B cell (primary cell): ENCODE results near the gene OR51B2. TPM values are rescaled to one million over a fixed set of nuclear protein-coding genes. Genes with fewer than 3 reads are reported as not detected.

ENCODE experiments used
- ATAC-seq: fragments of 200-7000 bp; cut with Tn5 transposase; one replicate; pipeline ENCODE4 v1.10.0; 2021; ENCODE audit warnings: low read depth, mild to moderate bottlenecking, moderate number of reproducible peaks, moderate library complexity
- CTCF ChIA-PET: fragments of 350-600 bp; sonication (Branson Sonifier 250); formaldehyde crosslinking; loops from one replicate; lab custom pipeline; 2021; ENCODE audit warnings: antibody characterized with exemption, inconsistent platforms; lab: Charles Lee
- POLR2A ChIA-PET: fragments of 350-600 bp; sonication (Branson Sonifier 250); formaldehyde crosslinking; loops from one replicate; lab custom pipeline; 2021; ENCODE audit warnings: antibody characterized with exemption; lab: Charles Lee
- DNase-seq: peaks from one replicate; pipeline ENCODE4 v3.0.0; 2013
- H2AFZ ChIP-seq: 2 replicates; pipeline ENCODE4 v1.6.1; 2012; ENCODE audit warnings: mild to moderate bottlenecking, low read depth, low read length; ENCODE audit not compliant: insufficient read depth, poor library complexity, severe bottlenecking
- H3K27ac ChIP-seq, 2 donors: 1 replicate in 1 of 2; 2 replicates in 1 of 2; pipeline ENCODE4 v1.5.1; 2012 to 2013; ENCODE audit warnings: low read length in 2 of 2, mild to moderate bottlenecking in 2 of 2, moderate library complexity in 1 of 2
- H3K27me3 ChIP-seq, 4 experiments: fragments of 200-600 bp in 1 of 4; sonication (generic) in 1 of 4; replicated peaks in 1 of 4; 1 replicate in 2 of 4; 2 replicates in 2 of 4; pipeline versions ENCODE4 v1.6.1 to v1.7.0; 2013 to 2016; ENCODE audit warnings: low read length in 3 of 4, mild to moderate bottlenecking in 2 of 4, mixed read lengths in 1 of 4, moderate library complexity in 1 of 4; ENCODE audit not compliant: insufficient read depth in 4 of 4, control insufficient read depth in 3 of 4; ENCODE audit errors: control extremely low read depth in 1 of 4
- H3K36me3 ChIP-seq, 2 experiments: replicated peaks in 1 of 2; 1 replicate in 1 of 2; 2 replicates in 1 of 2; pipeline versions ENCODE4 v1.6.1 to v1.7.1; 2013; ENCODE audit warnings: low read length in 1 of 2; ENCODE audit not compliant: insufficient read depth in 2 of 2, control insufficient read depth in 1 of 2; ENCODE audit errors: control extremely low read depth in 1 of 2, extremely low read depth in 1 of 2
- H3K4me1 ChIP-seq, 2 donors: fragments of 200-600 bp in 1 of 2; sonication (generic) in 1 of 2; 1 replicate in 1 of 2; 2 replicates in 1 of 2; pipeline versions ENCODE4 v1.5.1 to v1.6.1; 2013 to 2017; ENCODE audit warnings: low read length in 2 of 2; ENCODE audit not compliant: control insufficient read depth in 2 of 2, insufficient read depth in 2 of 2
- H3K4me2 ChIP-seq: replicated peaks from 2 replicates; pipeline ENCODE3; 2012; ENCODE audit warnings: mild to moderate bottlenecking, low read depth, low read length; ENCODE audit not compliant: poor library complexity, severe bottlenecking
- H3K4me3 ChIP-seq, 5 experiments: fragments of 200-600 bp in 1 of 5; sonication (generic) in 1 of 5; 1 replicate in 3 of 5; 2 replicates in 2 of 5; pipeline versions ENCODE4 v1.5.1 to v1.7.0; 2011 to 2016; ENCODE audit warnings: low read length in 4 of 5, mild to moderate bottlenecking in 4 of 5, low read depth in 2 of 5, control low read depth in 1 of 5, moderate library complexity in 1 of 5; ENCODE audit not compliant: insufficient read depth in 1 of 5; ENCODE audit errors: control extremely low read depth in 1 of 5, extremely low read depth in 1 of 5
- H3K79me2 ChIP-seq: fragments of 200-600 bp; sonication (generic); one replicate; pipeline ENCODE4 v1.6.0; 2016; ENCODE audit warnings: low read length; ENCODE audit not compliant: control insufficient read depth, insufficient read depth
- H3K9ac ChIP-seq: fragments of 200-600 bp; sonication (generic); 2 replicates; pipeline ENCODE4 v1.6.1; 2017; ENCODE audit warnings: mild to moderate bottlenecking, low read length, moderate library complexity
- H3K9me3 ChIP-seq, 3 donors: one replicate each; pipeline versions ENCODE4 v1.6.1 to v1.7.1; 2013; ENCODE audit warnings: low read length in 2 of 3; ENCODE audit not compliant: control insufficient read depth in 2 of 3, insufficient read depth in 1 of 3; ENCODE audit errors: control extremely low read depth in 1 of 3
- H4K20me1 ChIP-seq: 2 replicates; pipeline ENCODE4 v1.6.0; 2012; ENCODE audit warnings: mild to moderate bottlenecking, low read length; ENCODE audit not compliant: insufficient read depth, control insufficient read depth, poor library complexity, severe bottlenecking
- H3K27ac Mint-ChIP-seq: one replicate; pipeline ENCODE4 v1.8.0; 2021; ENCODE audit warnings: mixed read lengths
- H3K27me3 Mint-ChIP-seq: one replicate; pipeline ENCODE4 v1.8.0; 2021; ENCODE audit warnings: mixed read lengths
- H3K4me1 Mint-ChIP-seq: one replicate; pipeline ENCODE4 v1.8.0; 2021; ENCODE audit warnings: mixed read lengths
- H3K4me3 Mint-ChIP-seq: one replicate; pipeline ENCODE4 v1.8.0; 2021; ENCODE audit warnings: mixed read lengths
- H3K9me3 Mint-ChIP-seq: one replicate; pipeline ENCODE4 v1.8.0; 2022; ENCODE audit warnings: mixed read lengths; ENCODE audit not compliant: insufficient read depth
- CTCF ChIP-seq: fragments of 200-600 bp; IDR thresholded peaks from one replicate; pipeline ENCODE4 v1.8.0; 2022; ENCODE audit warnings: antibody characterized with exemption, mild to moderate bottlenecking
- EZH2 ChIP-seq: IDR thresholded peaks from 2 replicates; pipeline ENCODE4 v1.6.1; 2012; ENCODE audit warnings: borderline replicate concordance, low read depth, mild to moderate bottlenecking, moderate library complexity, low read length; ENCODE audit not compliant: insufficient read depth, poor library complexity, severe bottlenecking
- WGBS: methylation state at CpG from one replicate; pipeline ENCODE4 v1.1.5; 2013; ENCODE audit warnings: missing lambda C conversion rate; ENCODE audit not compliant: insufficient coverage; 5-methylcytosine and 5-hydroxymethylcytosine counted together
- intact Hi-C: fragments of 100-400 bp; cut with micrococcal nuclease; formaldehyde crosslinking; loops from one replicate; pipeline ENCODE4 v1.10.0; 2022
- polyA plus RNA-seq: library from polyadenylated mRNA; depleted of rRNA; stranded (reverse); fragments of >200 nt; gene quantifications from 2 replicates; pipeline ENCODE4 v1.2.3, GENCODE V29; 2012
- total RNA-seq, 2 donors: library from RNA; stranded (reverse); fragments of 120-200 nt in 1 of 2; gene quantifications; 1 replicate in 1 of 2; 2 replicates in 1 of 2; pipeline versions ENCODE4 v1.2.3 to v1.2.4, GENCODE V29; 2013 to 2022

The OR51B2 gene
- total and polyA plus RNA-seq, 2 donors (not counting 1 experiment from before 2014, with no cell fraction given), result not detected

- H3K27ac Mint-ChIP-seq, result no peak overlapping the region
- Histone ChIP-seq H2AFZ (no peak overlapping the region), H3K9ac (no peak overlapping the region), H3K4me3 (no peak overlapping the region), H3K4me1 (no peaks in the 10 kb centered on the region), H3K27me3 (no peaks in the 10 kb centered on the region), H3K9me3 (no peaks in the 10 kb centered on the region), H3K36me3 (no peaks in the 10 kb centered on the region), H4K20me1 (no peaks in the 10 kb centered on the region), H3K4me2 (no peak overlapping the region), H3K79me2 (no peaks in the 10 kb centered on the region), H3K27ac (no peak overlapping the region)
- ChIA-PET POLR2A (no interaction called here), CTCF (interaction anchor here (1.4 kb wide), 1 partner anchor 19 kb away, joined by 4 read pairs; no protein-coding TSS in a partner anchor)
- no peak overlapping the region for H3K4me3 Mint-ChIP-seq
- H3K4me1 Mint-ChIP-seq, result no peaks in the 10 kb centered on the region
- H3K9me3 Mint-ChIP-seq, result no peaks in the 10 kb centered on the region
- H3K27me3 Mint-ChIP-seq, result no peaks in the 10 kb centered on the region
- intact Hi-C loops, result no loop called here
- WGBS, result no CpG with 5 or more reads among the region's 1 CpG
- ATAC-seq (no peak), DNase-seq (no peak)
- no peak for TF ChIP-seq CTCF
- TF ChIP-seq EZH2, result no peak
Observed at GRCh38 chr11:5290106-5290505, 34.0 kb downstream of the OR51B2 start.

GRCh38 chr11:5289696-5290095, 34.4 kb downstream of the OR51B2 start:
- Histone ChIP-seq H3K27ac (no peak overlapping the region), H3K27me3 (no peaks in the 10 kb centered on the region), H4K20me1 (no peaks in the 10 kb centered on the region), H3K4me3 (no peak overlapping the region), H3K36me3 (no peaks in the 10 kb centered on the region), H3K4me2 (no peak overlapping the region), H3K79me2 (no peaks in the 10 kb centered on the region), H3K9me3 (no peaks in the 10 kb centered on the region), H3K4me1 (no peaks in the 10 kb centered on the region), H3K9ac (no peak overlapping the region), H2AFZ (no peak overlapping the region)
- Mint-ChIP-seq H3K27me3 (no peaks in the 10 kb centered on the region), H3K9me3 (no peaks in the 10 kb centered on the region), H3K4me1 (no peaks in the 10 kb centered on the region), H3K4me3 (no peak overlapping the region), H3K27ac (no peak overlapping the region)
- intact Hi-C loops, result no loop called here
- TF ChIP-seq EZH2, result no peak
- TF ChIP-seq CTCF, result no peak
- no peak for DNase-seq
- ATAC-seq, result no peak
- ChIA-PET POLR2A (no interaction called here), CTCF (interaction anchor here (1.4 kb wide), 1 partner anchor 18 kb away, joined by 4 read pairs; no protein-coding TSS in a partner anchor)
